Measurements from ENCODE around the gene RANBP1.

DNA sequence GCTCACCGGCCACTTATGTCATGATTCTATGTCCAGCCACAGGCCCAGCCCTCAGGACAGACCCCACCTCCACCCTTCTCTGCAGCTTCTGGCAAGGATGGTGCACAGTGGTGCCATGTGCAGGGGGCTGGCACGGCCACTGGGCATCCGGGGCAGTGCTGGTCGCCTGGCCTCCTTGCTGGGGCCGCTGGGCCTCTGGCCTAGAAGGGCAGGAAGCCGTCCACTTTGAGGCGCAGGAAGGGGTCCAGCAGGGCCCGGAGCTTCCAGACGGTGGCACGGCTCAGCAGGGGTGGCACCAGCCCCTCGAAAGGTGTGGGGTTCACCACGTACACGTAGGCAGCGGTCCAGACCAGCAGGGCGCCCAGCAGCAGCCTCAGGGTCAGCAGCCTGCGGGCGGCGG, 32.5 kb downstream of the RANBP1 start:
- TF ChIP-seq, protein P1, sequence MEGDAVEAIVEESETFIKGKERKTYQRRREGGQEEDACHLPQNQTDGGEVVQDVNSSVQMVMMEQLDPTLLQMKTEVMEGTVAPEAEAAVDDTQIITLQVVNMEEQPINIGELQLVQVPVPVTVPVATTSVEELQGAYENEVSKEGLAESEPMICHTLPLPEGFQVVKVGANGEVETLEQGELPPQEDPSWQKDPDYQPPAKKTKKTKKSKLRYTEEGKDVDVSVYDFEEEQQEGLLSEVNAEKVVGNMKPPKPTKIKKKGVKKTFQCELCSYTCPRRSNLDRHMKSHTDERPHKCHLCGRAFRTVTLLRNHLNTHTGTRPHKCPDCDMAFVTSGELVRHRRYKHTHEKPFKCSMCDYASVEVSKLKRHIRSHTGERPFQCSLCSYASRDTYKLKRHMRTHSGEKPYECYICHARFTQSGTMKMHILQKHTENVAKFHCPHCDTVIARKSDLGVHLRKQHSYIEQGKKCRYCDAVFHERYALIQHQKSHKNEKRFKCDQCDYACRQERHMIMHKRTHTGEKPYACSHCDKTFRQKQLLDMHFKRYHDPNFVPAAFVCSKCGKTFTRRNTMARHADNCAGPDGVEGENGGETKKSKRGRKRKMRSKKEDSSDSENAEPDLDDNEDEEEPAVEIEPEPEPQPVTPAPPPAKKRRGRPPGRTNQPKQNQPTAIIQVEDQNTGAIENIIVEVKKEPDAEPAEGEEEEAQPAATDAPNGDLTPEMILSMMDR (conservative IDR thresholded peaks at IDR 0.05; ENCODE audit: low read depth, low read length) = no peak
- TF ChIP-seq EZH2 (IDR thresholded peaks at IDR 0.05; ENCODE audit: borderline replicate concordance, low read depth, low read length, poor library complexity, severe bottlenecking) = no peak

All from A673 (cell line).